HG03354 (cell line): ENCODE results near the gene ADGRG7.
"Not testable (repeated sequence)": the region's sequence is repeated elsewhere in the genome, so short reads cannot be mapped to it uniquely, and the experiment has no call there.

ENCODE experiments used
- ATAC-seq: cut with Tn5 transposase; IDR thresholded peaks from one replicate; pipeline ENCODE4 v1.9.1; 2021; ENCODE audit warnings: mild to moderate bottlenecking; ENCODE audit not compliant: unreplicated experiment, poor library complexity, severe bottlenecking

Gene ADGRG7

GRCh38 chr3:100637197-100637631, 27.8 kb downstream of the ADGRG7 start:
- no peak for ATAC-seq

- ATAC-seq = no peak
These were observed 31.2 kb downstream of the ADGRG7 start for GRCh38 chr3:100640633-100641032.

GRCh38 chr3:100641471-100642032, 32.2 kb downstream of the ADGRG7 start:
- ATAC-seq = peak; percentile 93

GRCh38 chr3:100645913-100646312, 36.5 kb downstream of the ADGRG7 start:
- ATAC-seq = no peak

GRCh38 chr3:100647171-100647570, 37.8 kb downstream of the ADGRG7 start:
- ATAC-seq = no peak

- ATAC-seq = no peak
These were observed 38.3 kb downstream of the ADGRG7 start for GRCh38 chr3:100647657-100648056.

- ATAC-seq = peak; percentile 98
These were observed 41.5 kb downstream of the ADGRG7 start for GRCh38 chr3:100650651-100651619.

- ATAC-seq = no peak
These were observed 44.3 kb downstream of the ADGRG7 start for GRCh38 chr3:100653604-100654294.

- no peak for ATAC-seq
These were observed 47.5 kb downstream of the ADGRG7 start for GRCh38 chr3:100656945-100657344.

- not testable (repeated sequence) for ATAC-seq
These were observed 51.9 kb downstream of the ADGRG7 start for GRCh38 chr3:100661294-100661693.

GRCh38 chr3:100662113-100662823, 52.9 kb downstream of the ADGRG7 start:
- ATAC-seq = no peak

- peak; percentile 68 for ATAC-seq
These were observed 55.8 kb downstream of the ADGRG7 start for GRCh38 chr3:100665230-100665629.

- not testable (repeated sequence) for ATAC-seq
These were observed 57.3 kb downstream of the ADGRG7 start for GRCh38 chr3:100666699-100667098.

GRCh38 chr3:100667316-100667715, 57.9 kb downstream of the ADGRG7 start:
- not testable (repeated sequence) for ATAC-seq

GRCh38 chr3:100670995-100671394, 61.6 kb downstream of the ADGRG7 start:
- not testable (repeated sequence) for ATAC-seq

GRCh38 chr3:100681496-100681895, 72.1 kb downstream of the ADGRG7 start:
- ATAC-seq = no peak

GRCh38 chr3:100682056-100682853, 72.9 kb downstream of the ADGRG7 start:
- no peak for ATAC-seq

- no peak for ATAC-seq
These were observed 73.7 kb downstream of the ADGRG7 start for GRCh38 chr3:100682854-100683760.
